VCaP (cell line): ENCODE measurements around the gene PMS1.

ENCODE experiments used
- H3K27ac ChIP-seq: fragments of 450-650 bp; 2 replicates; pipeline ENCODE4 v1.5.1; 2017
- TF ChIP-seq, protein P1 (sequence below): fragments of 450-650 bp; conservative IDR thresholded peaks from 2 replicates; pipeline ENCODE4 v1.5.1; 2017; ENCODE audit warnings: mild to moderate bottlenecking, moderate library complexity

PMS1 gene

DNA sequence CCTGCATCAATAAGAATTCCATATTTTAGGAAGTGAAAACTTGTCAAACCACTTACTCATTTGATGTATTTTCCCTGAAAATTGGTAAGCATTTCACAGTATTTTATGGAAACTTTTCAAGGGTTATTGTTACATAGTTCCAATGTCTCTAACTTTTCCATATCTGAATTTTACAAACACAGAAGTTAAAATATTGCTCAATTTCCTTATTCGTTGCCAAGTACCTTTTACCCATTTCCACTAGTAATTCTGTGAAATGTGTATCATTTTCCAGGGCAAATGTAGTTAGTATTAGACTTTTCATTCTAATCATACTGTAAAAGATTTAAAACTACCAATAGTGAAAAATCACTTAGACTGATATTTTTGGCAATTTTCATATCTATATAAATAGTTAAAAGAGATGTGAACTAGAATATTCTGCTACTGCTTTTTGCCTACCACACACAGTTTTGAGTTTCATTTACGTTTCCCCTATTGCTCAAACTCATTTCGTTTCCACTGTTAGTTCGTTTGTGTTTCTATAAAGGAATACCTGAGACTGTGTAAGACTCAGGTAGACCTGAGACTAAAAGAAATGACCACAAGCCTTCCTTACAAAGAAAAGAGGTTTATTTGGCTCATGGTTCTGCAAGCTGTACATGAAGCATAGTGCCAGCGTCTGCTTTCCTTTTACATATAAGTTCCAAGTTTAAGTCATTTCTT is 86.3 kb downstream of the PMS1 start:
- no peak overlapping the region for H3K27ac ChIP-seq
- TF ChIP-seq, protein P1, sequence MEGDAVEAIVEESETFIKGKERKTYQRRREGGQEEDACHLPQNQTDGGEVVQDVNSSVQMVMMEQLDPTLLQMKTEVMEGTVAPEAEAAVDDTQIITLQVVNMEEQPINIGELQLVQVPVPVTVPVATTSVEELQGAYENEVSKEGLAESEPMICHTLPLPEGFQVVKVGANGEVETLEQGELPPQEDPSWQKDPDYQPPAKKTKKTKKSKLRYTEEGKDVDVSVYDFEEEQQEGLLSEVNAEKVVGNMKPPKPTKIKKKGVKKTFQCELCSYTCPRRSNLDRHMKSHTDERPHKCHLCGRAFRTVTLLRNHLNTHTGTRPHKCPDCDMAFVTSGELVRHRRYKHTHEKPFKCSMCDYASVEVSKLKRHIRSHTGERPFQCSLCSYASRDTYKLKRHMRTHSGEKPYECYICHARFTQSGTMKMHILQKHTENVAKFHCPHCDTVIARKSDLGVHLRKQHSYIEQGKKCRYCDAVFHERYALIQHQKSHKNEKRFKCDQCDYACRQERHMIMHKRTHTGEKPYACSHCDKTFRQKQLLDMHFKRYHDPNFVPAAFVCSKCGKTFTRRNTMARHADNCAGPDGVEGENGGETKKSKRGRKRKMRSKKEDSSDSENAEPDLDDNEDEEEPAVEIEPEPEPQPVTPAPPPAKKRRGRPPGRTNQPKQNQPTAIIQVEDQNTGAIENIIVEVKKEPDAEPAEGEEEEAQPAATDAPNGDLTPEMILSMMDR = no peak

DNA sequence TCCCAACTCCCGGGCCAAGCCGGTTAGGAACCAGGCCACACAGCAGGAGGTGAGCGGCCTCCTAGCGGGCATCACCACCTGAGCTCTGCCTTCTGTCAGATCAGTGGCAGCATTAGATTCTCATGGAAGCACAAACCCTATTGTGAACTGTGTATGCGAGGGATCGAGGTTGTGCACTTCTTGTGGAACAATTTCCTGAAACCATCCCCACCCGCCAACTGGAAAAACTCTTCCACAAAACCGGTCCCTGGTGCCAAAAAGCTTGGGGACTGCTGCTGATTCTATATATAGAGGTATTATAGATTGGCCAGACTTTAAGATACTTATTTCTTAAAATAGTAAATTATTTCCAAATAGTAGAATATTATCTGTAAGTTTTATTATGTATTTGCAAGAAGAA is 89.4 kb downstream of the PMS1 start:
- TF ChIP-seq, protein P1 = no peak
- H3K27ac ChIP-seq = no peak overlapping the region

DNA sequence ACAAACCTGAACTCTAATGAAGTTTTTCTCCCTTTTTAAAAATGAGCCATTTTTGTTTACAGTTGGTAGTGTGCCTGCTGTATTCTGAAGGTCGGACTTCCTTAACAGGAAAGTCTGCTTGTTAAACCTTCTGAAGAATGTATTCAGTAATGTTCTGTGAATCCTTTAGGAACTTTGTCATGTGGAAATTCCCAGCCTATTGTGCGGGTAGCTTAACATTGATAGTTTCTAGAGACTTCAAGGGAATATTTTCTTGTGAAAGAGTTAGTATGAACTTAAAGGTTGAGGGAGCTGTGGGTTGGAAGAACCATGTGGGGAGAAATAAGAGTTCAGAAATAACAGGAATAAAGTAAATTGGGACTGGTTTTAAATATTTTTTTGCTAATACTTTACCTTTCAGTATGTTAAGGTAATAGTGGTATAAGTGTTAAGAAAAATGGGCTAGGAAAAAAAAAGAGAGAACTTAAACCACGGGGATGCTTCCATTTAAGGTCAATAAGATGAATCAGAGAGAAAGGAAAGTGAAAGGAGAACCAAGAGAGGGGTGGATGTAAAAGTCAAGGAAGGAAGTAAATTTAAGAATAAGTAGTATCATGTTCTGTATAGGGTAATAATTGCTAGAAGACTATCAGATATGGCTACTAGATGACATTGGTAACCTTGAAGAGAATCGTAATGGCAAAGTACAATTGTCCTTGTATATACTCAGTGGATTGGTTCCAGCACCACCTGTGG is 90.5 kb downstream of the PMS1 start:
- TF ChIP-seq, protein P1 = no peak
- no peak overlapping the region for H3K27ac ChIP-seq

DNA sequence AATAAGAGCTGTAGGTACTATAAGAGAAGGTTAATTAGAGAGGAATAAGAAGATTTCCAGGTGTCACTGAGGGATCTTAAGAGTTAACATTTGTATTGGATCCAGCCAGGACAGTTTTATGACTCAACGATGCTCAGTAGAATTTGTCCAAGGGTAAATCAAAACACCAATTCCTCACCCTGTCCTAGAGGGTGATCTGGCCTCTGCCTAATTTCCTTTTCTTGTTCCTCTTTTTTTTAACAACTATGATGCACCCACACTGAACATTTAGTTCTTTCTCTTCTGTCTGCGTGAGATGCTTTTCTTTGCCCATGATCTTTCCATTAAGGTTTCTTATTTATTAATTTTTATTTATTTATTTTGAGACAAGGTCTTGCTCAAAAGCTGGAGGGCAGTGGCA is 92.0 kb downstream of the PMS1 start:
- H3K27ac ChIP-seq = no peak overlapping the region
- TF ChIP-seq, protein P1 = no peak

DNA sequence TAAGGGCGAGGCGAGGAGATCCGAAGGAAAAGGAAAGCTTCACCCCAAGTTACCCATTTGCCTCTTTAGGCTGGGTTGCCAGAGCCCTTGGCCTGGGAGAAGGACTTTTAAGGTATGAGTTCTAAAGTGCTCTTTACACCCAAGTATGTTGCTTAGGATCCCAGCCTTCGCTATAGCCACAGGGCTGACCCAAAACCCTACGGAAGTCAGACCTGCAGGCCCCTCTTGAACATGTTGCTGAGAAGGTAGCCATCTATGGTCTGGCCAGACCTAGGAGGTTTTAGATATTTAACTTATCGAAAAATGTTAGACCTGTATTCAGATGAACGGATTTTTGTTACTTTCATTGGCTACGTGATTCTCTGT is 95.4 kb downstream of the PMS1 start:
- TF ChIP-seq, protein P1 = no peak
- H3K27ac ChIP-seq = no peak overlapping the region

DNA sequence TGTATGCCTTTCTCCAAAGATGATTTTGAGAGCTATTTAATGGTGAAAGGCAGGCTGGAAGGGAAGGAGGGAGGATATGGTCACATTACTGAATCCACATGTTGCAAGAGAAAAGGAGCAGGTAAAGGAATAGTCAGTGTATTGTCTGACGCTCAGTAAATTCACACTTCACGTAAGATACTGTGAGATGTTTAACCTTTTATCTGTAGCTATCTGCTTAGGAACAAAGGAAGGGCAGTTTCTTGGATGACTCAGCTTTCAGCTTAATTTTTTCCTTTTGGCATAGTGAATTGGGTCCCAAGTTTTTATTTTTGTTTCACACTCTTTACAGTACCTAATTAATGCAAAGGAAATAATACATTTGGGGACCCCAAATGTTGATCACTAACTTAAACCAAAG is 96.2 kb downstream of the PMS1 start:
- TF ChIP-seq, protein P1 = no peak
- H3K27ac ChIP-seq = no peak overlapping the region

DNA sequence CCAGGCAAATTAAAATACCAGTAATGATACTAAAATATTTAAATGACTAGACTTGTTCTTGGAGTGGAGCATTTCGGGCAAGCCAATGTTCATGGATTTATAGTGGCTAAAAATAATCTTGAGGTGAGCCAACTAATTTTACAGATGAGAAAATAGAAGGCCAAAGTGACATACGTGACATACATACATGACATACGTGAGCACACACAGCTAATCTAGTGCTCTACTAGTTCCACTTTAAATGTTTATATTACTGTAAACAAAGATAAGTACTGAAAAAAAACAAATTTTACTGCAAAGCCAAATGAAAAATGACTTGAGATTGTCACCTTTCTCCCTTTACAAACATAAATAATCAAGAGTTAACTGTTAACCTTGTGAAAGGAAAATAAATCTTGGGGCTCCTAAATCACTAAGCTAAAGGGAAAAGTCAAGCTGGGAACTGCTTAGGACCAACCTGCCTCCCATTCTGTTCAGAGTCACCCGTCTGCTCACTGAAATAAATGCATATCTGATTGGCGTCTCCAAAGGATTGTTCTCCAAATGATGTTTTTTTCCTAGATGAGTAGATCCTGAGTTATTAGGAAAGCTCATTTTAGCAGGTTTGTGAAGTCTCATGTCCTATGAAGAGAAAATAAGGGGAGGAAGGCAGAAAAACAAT is 96.7 kb downstream of the PMS1 start:
- TF ChIP-seq, protein P1 = no peak
- H3K27ac ChIP-seq = no peak overlapping the region
